CD4-positive, alpha-beta T cell treated with Interleukin-4 for 1 hour (primary cell): ENCODE data around the gene SGMS2.
"Not testable (repeated sequence)": the region's sequence is repeated elsewhere in the genome, so short reads cannot be mapped to it uniquely, and the experiment has no call there.

Experiments used
- DNase-seq, 2 donors: peaks; one replicate each; pipeline ENCODE4 v3.0.0-alpha.2; 2020 to 2022

SGMS2 gene

GRCh38 chr4:107870916-107871786 is 46.4 kb downstream of the SGMS2 start:
- no peak for DNase-seq

DNA sequence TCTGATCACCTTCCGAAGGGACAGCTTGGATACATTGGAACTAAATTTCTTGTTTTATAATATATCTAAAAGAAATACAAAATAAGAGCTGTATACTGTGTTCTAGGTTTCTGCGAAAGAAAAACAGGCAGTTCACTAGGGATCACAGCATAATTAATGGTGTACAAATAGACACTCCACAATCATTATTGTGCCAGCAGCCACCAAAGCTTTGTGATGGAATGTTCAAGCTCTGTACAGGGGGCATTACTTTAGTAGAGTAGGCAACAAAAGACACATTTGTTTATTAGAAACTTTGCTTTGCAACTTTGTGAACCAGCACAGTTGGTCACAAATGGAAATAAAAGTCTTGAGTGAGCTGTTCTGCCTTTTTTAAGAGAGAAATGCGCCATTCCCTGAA is 49.3 kb downstream of the SGMS2 start:
- DNase-seq, result no peak

DNA sequence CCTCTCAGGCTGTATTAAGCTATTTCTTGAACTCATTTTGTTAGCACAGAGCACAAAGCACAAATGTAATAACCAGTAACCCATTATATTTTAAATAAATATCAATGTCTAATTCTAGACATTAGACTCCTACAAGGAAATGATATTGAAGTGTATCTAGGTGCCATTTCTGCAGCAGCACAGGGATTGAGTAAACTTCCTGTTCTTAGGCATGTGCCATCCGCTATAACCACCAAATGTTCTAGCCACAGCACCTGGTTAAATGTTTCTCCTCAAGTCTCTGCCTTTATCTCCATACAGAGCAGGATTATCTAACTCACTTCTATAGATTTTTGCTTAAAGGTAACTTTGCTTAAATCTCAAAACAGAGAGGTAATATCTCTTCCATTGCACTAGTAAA is 51.4 kb downstream of the SGMS2 start:
- DNase-seq, result no peak

GRCh38 chr4:107877361-107877760 is 52.6 kb downstream of the SGMS2 start:
- DNase-seq, result no peak

DNA sequence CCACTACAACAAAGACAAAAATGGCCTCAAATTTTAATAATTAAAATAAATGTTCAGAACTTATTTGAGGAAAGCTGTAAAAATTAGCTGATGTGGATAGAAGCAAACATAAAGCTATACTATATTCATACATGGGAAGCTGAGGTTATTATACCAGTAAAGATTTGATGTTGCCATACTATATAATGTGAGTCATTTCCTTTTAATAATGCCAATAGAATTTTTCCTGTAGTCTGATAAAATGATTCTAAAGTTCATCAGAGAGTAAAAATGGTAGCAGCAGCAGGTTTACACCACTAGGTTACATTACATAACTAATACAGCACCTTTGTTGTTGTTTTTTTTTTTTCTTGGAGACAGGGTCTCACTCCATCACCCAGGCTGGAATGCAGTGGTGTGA is 61.1 kb downstream of the SGMS2 start:
- DNase-seq, result no peak

DNA sequence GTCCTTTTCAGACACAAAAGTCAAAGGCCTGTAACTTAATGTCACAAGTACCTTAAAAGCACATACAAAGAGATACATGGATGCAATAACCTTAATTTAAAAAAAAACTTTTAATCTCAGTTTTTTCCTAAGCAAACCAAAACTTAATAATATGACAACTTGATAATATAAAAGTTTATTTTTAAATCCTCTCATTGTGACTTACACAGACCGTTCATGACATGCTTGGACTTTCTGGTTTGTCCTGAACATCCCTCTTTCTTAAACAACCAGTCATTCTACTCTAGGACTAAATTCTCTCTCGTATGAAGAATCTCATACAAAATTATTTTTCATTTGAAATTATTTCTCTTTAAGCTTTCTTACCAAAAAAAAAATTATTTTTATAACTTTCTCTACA is 63.5 kb downstream of the SGMS2 start:
- no peak for DNase-seq

GRCh38 chr4:107890779-107891178 is 66.0 kb downstream of the SGMS2 start:
- DNase-seq, result no peak

DNA sequence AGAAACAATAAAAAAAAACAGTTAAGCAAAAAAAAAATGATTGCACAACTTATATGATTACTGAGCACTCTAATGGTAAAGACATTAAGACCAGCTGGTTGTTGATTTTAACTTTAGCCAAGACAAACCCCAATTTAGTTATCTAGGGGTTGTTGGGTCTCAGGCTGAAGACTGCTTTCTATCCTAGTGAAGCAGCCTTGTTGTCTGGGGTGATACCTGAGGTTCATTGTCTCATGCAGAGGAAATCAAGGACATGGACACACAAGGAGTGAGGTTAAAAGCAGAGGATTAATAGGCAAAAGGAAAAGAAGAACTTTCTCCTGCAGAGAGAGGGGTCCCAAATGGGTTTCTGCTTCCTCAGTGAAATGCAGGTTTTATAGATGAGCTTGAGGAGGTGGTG is 66.6 kb downstream of the SGMS2 start:
- DNase-seq, result no peak

DNA sequence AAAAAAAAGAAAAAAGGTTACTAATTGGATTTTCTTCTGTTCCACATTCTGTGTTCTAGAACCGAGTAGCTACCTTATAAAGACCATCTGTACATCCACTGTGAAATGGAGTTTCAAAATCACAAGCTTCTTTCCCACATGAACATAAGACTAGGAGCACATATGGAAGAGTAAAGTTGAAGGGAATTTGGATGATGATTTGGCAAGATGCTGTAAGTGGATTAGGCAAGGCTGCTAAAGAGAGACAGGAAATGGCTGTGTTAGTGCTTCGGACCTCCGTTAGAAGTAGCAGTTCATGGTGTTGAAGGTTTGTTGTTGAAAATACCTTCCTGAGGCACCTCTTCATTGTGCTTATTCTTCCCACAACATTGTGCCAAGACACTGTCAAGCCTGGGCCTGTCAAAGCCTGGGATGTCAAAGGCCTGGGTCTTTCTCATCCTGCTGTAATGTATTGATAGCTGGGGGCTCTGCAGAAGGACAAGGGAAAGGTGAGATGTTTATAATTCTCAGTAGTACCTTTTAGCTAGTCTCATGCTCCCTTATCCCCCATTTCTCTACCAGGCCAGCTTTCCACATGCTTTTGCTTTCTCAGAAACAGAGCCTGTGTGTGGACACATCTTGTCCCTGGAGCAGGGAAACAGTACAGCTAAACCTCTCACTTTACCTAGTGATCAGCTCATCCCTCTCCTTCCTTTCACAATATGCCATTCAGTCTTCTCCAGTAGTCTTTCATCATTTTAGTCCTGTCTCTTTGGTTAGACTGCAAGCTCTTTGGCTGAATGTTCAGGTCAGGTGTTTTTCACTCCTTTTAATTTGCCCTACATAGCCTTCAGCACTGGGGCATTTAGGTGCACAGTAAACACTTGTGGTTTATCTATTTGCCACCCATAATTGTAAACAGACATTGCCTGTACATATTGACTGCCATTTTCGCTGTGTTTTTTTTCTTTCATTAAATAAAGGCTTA is 68.7 kb downstream of the SGMS2 start:
- DNase-seq, result no peak

DNA sequence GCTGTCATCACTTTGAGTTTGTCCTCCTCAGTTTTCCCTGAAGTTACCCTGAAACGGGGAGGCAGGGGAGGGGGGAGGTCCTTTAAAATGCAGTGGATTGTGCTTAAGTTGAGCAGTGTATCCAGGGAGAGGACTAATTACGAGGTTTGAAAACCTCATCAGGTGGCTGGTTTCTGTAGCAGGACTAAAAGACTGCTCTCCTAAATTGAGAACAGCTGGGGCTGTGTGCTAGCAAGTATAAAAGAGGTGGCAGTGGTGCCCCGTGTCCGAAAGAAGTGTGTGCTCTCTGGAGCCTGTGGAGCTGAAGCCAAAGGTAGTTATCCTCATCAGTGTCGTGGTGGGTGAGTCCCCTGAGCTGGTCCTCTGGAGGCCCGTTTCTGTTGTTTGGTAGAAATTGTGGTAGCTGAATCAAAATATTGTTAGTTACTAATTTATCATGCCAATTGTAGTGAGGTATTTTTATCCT is 69.4 kb downstream of the SGMS2 start:
- no peak for DNase-seq

DNA sequence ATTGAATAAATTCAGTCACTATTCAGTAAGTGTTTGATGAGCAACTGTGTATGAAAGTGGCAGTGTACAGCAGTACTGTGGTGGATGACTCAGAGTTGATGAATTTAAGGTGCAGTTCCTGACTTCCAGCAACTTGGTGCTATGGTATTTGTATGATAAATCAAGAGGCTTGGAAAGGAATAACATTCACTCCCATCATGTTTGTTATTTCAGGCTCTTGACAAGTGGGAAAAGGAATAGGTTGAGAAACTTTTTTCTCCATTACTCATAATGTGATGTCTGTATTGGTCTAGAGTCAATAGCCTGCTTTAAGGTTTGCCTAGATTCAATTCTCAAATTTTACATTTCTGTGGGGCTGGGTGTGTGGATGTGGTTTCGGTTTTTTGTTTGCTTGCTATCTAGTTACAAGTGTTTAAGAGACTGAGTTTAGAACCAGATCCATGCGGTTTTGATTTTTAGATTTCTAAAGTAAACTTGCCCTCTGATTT is 71.5 kb downstream of the SGMS2 start:
- DNase-seq, result no peak

DNA sequence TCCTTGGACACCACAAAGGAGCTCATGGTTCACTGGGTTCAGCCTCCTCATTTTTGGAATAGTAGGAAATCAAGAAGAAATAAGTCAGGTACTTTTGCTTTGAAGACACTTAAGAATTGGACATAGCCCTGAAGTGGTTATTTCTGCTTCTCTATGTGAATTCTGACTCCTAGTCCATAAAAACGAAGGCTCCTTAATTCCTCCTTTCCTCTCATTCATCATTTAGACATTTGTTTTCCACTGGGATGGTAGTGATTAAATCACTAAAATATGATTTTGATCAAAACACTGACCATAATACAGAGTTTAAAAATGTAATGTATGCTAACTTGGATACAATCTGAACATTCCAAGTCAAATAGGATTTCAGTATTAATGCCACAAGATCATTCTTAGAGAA is 71.9 kb downstream of the SGMS2 start:
- DNase-seq, result no peak

DNA sequence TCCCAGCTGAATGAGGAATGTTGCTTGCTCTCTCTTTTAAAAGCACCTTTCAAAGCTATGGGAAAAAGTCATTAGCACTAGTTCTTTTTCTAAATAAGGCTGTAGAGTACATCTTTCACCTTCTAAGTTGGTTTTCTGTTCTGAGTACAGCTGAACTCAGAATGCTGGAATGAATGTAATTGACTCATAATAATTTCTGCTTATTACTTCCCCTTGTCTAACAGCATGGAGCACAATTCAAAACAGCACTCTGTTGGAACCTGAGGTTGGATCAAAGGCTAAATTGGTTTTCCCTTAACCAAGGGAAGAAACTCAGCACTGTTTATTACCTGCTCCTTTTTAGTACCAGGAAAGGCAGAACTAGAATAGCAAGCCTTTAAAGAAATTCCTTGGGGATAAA is 73.1 kb downstream of the SGMS2 start:
- DNase-seq, result no peak

GRCh38 chr4:107900067-107900466 is 75.3 kb downstream of the SGMS2 start:
- no peak for DNase-seq

DNA sequence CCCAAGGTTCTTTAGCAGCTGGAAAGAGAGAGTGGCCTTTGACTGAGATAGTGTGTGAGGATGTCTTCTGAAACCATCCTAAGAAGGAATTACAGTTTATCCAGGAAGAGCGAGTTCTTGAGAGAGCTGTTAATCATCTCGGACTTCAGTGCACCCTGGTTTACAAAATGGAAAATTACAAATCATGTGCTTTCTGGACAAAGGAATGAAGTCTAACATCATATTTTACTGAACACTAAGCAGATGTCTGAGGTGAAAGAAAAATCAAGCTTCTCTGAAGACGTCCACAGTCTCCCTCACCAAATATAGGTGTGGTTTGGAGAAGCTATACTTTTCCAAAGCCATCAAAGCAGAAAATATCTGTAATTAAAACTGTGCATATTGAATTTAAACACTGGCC is 75.8 kb downstream of the SGMS2 start:
- no peak for DNase-seq

GRCh38 chr4:107901213-107901934 is 76.6 kb downstream of the SGMS2 start:
- no peak for DNase-seq

DNA sequence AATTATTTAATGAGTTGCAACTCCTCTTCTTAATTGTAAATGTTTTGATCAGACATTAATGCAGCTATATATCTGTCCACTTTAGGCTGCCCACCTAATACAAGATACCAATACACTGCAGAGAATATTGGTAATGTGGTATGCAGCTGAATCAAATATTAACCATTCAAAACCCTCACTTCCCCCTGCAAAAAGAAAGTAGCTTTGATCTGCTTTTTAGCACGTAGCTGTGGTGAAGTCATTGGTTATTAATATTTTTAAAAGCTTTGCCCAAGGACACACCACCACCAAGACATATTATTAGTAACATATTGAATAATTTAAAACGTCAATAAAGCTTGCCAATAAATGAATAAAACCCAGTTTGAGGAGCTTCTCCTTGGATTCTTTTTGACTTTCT is 78.0 kb downstream of the SGMS2 start:
- no peak for DNase-seq

DNA sequence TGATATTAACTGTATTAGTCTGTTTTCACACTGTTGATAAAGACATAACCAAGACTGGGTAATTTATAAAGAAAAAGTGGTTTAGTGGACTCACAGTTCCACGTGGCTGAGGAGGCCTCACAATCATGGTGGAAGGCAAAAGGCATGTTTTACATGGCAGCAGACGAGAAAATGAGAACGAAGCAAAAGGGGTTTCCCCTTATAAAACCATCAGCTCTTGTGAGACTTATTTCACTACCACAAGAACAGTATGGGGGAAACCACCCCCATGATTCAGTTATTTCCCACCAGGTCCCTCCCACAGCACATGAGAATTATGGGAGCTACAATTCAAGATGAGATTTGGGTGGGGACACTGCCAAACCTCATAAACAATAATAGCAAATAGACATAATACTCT is 80.3 kb downstream of the SGMS2 start:
- not testable (repeated sequence) for DNase-seq

- no peak for DNase-seq
These were observed 81.8 kb downstream of the SGMS2 start for GRCh38 chr4:107906458-107907100.

DNA sequence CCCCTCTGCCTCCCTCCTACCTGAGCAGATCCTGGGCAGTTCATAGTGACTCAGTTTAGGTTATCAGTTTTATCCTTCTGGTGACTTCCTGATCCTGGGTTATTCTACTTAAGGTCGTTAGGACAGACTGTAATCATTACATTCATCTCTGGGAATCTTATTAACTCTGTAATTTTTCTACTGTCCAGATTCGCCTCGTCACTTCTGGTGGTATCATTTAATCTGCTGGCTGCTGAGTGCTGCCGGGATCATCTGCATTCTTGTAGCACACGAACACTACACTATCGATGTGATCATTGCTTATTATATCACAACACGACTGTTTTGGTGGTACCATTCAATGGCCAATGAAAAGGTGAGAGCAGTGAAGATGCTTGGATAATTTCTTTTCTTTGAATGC is 83.6 kb downstream of the SGMS2 start:
- DNase-seq, result no peak

DNA sequence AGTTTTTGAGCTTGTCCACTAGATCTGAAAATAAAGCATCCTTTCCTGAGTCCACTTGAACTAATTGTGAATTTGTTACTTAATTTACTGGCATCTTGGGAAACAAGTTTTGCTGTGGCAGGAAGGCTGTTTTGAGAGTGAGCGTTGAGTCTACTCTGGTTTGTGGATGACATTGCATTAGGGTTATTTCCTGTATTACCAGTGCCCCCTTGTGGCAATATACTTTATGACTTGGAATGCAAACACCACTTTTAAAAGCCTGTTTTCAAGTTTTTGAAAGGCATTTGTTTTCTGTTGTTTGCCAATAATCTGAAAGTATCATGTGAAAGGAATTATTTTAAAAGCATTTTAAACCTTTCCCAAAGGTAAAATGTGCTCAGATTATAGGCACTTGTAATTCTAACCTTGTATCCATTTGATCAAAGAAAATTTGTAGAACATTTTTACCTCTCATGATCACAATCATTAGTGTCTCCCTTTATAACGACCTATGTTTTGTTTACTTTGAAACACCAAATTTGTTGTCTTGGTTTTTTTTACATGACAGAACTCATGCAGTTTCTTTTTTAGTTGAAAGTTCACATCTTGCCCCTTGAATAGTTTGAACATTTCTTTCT is 88.7 kb downstream of the SGMS2 start:
- DNase-seq, result peak; percentile 17 to 72

DNA sequence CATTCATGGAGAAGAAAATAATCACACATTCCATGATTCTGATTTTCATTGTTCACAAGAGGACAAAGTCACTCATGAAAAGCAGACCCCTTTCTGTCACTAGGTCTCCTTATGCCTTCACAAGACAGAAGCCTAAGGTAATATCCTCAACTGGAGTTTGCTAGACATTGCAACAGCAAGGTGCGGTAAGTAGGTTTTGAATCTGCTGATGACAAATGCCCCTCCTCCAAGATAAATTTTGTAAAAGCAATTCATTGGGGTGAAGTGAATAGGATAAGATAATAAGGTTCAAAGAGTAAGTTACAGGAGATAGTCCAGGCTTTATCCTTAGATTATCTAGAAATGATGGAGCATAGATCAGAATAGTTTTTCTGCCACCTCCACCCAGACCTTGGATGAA is 90.5 kb downstream of the SGMS2 start:
- DNase-seq, result no peak
